ENCODE results near the gene FYB1.

DNA sequence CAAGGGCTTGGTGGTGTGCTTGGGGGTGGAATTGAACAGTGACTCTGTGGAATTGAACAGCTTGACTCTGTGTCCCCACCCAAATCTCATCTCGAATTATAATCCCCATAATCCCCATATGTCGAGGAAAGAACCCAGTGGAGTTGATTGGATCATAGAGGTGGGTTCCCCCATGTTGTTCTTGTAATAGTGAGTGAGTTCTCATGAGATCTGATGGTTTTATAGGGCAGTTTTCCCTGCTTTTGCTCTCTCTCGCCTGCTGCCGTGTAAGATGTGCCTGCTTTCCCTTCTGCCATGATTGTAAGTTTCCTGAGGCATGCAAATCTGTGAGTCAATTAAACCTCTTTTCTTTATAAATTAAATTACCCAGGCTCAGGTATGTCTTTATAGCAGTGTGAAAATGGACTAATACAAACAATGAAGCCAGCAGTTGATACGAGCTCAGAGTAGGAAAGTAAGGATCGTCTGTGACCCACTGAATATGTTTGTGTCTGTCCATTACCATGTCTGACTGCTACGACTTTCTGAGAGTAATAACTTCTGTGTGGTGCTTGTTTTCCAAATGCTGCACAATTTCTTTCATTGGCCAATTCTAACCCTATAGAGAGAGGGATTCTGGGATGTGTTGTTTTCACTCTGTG lies 127.3 kb downstream of the FYB1 start:
- no peak for TF ChIP-seq EZH2 (IDR thresholded peaks at IDR 0.05; ENCODE audit: low read depth)
- TF ChIP-seq, protein P1, sequence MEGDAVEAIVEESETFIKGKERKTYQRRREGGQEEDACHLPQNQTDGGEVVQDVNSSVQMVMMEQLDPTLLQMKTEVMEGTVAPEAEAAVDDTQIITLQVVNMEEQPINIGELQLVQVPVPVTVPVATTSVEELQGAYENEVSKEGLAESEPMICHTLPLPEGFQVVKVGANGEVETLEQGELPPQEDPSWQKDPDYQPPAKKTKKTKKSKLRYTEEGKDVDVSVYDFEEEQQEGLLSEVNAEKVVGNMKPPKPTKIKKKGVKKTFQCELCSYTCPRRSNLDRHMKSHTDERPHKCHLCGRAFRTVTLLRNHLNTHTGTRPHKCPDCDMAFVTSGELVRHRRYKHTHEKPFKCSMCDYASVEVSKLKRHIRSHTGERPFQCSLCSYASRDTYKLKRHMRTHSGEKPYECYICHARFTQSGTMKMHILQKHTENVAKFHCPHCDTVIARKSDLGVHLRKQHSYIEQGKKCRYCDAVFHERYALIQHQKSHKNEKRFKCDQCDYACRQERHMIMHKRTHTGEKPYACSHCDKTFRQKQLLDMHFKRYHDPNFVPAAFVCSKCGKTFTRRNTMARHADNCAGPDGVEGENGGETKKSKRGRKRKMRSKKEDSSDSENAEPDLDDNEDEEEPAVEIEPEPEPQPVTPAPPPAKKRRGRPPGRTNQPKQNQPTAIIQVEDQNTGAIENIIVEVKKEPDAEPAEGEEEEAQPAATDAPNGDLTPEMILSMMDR (conservative IDR thresholded peaks at IDR 0.05), result no peak
